Gastrocnemius medialis (tissue), 4 donors: ENCODE results near the gene PCDH7.

Source experiments
- CTCF ChIP-seq, 5 experiments: fragments of 450-650 bp in 3 of 5; fragments of 200-600 bp in 2 of 5; sonication (generic) in 2 of 5; IDR thresholded peaks in 4 of 5; conservative IDR thresholded peaks in 1 of 5; 1 replicate in 4 of 5; 2 replicates in 1 of 5; pipeline ENCODE4 v1.5.1; 2016 to 2019; ENCODE audit warnings: antibody characterized with exemption in 5 of 5, mild to moderate bottlenecking in 3 of 5, moderate library complexity in 3 of 5
- POLR2A ChIP-seq, 2 donors: fragments of 450-650 bp; IDR thresholded peaks; one replicate each; pipeline ENCODE4 v1.6.1; 2017; ENCODE audit warnings: antibody characterized with exemption in 2 of 2, mild to moderate bottlenecking in 2 of 2, moderate library complexity in 2 of 2

- TF ChIP-seq CTCF (IDR thresholded peaks at IDR 0.05 in 4 of 5, conservative IDR thresholded peaks at IDR 0.05 in 1 of 5): no peak
- no peak for TF ChIP-seq POLR2A (IDR thresholded peaks at IDR 0.05)
These were observed 56.8 kb downstream of the PCDH7 start for GRCh38 chr4:30776921-30777415.
